Loucy (cell line): ENCODE results near the gene IL11RA.

Source experiments
- H2AFZ ChIP-seq: fragments of 200-600 bp; sonication (generic); 2 replicates; pipeline ENCODE4 v1.6.0; 2016; ENCODE audit warnings: antibody characterized with exemption, mild to moderate bottlenecking, low read length, moderate library complexity
- H3F3A ChIP-seq: fragments of 200-600 bp; 2 replicates; pipeline ENCODE4 v1.6.0; 2016; ENCODE audit warnings: antibody characterized with exemption, low read depth, mild to moderate bottlenecking
- H3K27me3 ChIP-seq: fragments of 200-600 bp; sonication (generic); 2 replicates; pipeline ENCODE4 v1.6.1; 2014; ENCODE audit warnings: low read length, mild to moderate bottlenecking; ENCODE audit not compliant: insufficient read depth, poor library complexity, severe bottlenecking
- H3K36me3 ChIP-seq: fragments of 200-600 bp; sonication (generic); 2 replicates; pipeline ENCODE4 v1.6.1; 2016; ENCODE audit warnings: low read length; ENCODE audit not compliant: insufficient read depth
- H3K4me1 ChIP-seq: fragments of 200-600 bp; sonication (generic); 2 replicates; pipeline ENCODE4 v1.5.1; 2014; ENCODE audit warnings: low read length, mild to moderate bottlenecking; ENCODE audit not compliant: insufficient read depth, poor library complexity, severe bottlenecking
- H3K4me2 ChIP-seq: fragments of 200-600 bp; sonication (generic); 2 replicates; pipeline ENCODE4 v1.6.0; 2014; ENCODE audit warnings: antibody characterized with exemption, low read length, low read depth, mild to moderate bottlenecking; ENCODE audit not compliant: poor library complexity, severe bottlenecking
- H3K4me3 ChIP-seq: fragments of 200-600 bp; sonication (generic); 2 replicates; pipeline ENCODE4 v1.5.1; 2014; ENCODE audit warnings: low read length, mild to moderate bottlenecking, mixed read lengths; ENCODE audit not compliant: poor library complexity, severe bottlenecking
- H3K79me2 ChIP-seq: fragments of 200-600 bp; sonication (generic); 2 replicates; pipeline ENCODE4 v1.6.1; 2014; ENCODE audit warnings: low read length; ENCODE audit not compliant: insufficient read depth
- H3K9ac ChIP-seq: fragments of 200-600 bp; sonication (generic); 2 replicates; pipeline ENCODE4 v1.6.0; 2014; ENCODE audit warnings: mild to moderate bottlenecking, low read depth, low read length, moderate library complexity; ENCODE audit not compliant: poor library complexity, severe bottlenecking
- H3K9me2 ChIP-seq: fragments of 200-600 bp; sonication (generic); replicated peaks from 2 replicates; pipeline ENCODE4 v1.6.1; 2016; ENCODE audit warnings: low read depth, low read length, mixed read lengths
- H3K9me3 ChIP-seq: fragments of 200-600 bp; sonication (generic); 2 replicates; pipeline ENCODE4 v1.6.1; 2014; ENCODE audit warnings: mild to moderate bottlenecking, antibody characterized with exemption, low read length, low read depth; ENCODE audit not compliant: insufficient read depth
- H4K20me1 ChIP-seq: fragments of 200-600 bp; sonication (generic); 2 replicates; pipeline ENCODE4 v1.6.0; 2014; ENCODE audit warnings: antibody characterized with exemption, low read length, mild to moderate bottlenecking; ENCODE audit not compliant: insufficient read depth, poor library complexity, severe bottlenecking
- CTCF ChIP-seq: fragments of 200-600 bp; sonication (generic); conservative IDR thresholded peaks from 2 replicates; pipeline ENCODE4 v1.5.1; 2014; ENCODE audit warnings: mild to moderate bottlenecking, antibody characterized with exemption, low read length
- EZH2phosphoT487 ChIP-seq: fragments of 200-600 bp; IDR thresholded peaks from 2 replicates; pipeline ENCODE4 v1.6.1; 2018; ENCODE audit warnings: antibody characterized with exemption, mild to moderate bottlenecking, moderate library complexity, borderline replicate concordance

The IL11RA gene

GRCh38 chr9:34686732-34687131 lies 34.7 kb downstream of the IL11RA start:
- no peaks in the 10 kb centered on the region for H3K9me2 ChIP-seq
- H3K27me3 ChIP-seq = no peaks in the 10 kb centered on the region
- no peak overlapping the region for H3K4me3 ChIP-seq
- H3K4me1 ChIP-seq = no peaks in the 10 kb centered on the region
- H3K36me3 ChIP-seq = no peaks in the 10 kb centered on the region
- H3K79me2 ChIP-seq = no peaks in the 10 kb centered on the region
- H4K20me1 ChIP-seq = no peaks in the 10 kb centered on the region
- no peak overlapping the region for H2AFZ ChIP-seq
- no peak overlapping the region for H3K9ac ChIP-seq
- H3K4me2 ChIP-seq = no peak overlapping the region
- no peak for TF ChIP-seq EZH2phosphoT487
- TF ChIP-seq CTCF = no peak
- no peaks in the 10 kb centered on the region for H3F3A ChIP-seq
- H3K9me3 ChIP-seq = no peaks in the 10 kb centered on the region

GRCh38 chr9:34687276-34688030 lies 35.5 kb downstream of the IL11RA start:
- no peaks in the 10 kb centered on the region for H3K79me2 ChIP-seq
- TF ChIP-seq CTCF (no peak), EZH2phosphoT487 (no peak)

GRCh38 chr9:34688329-34689115 lies 36.5 kb downstream of the IL11RA start:
- Histone ChIP-seq H3K36me3 (no peaks in the 10 kb centered on the region), H3K9me3 (no peaks in the 10 kb centered on the region), H2AFZ (no peak overlapping the region), H3K9me2 (no peaks in the 10 kb centered on the region), H3F3A (no peaks in the 10 kb centered on the region), H3K27me3 (no peaks in the 10 kb centered on the region), H3K79me2 (no peaks in the 10 kb centered on the region), H3K4me2 (no peak overlapping the region), H3K4me3 (no peak overlapping the region), H3K9ac (no peak overlapping the region), H3K4me1 (no peaks in the 10 kb centered on the region), H4K20me1 (no peaks in the 10 kb centered on the region)
- TF ChIP-seq EZH2phosphoT487 = no peak
- TF ChIP-seq CTCF = no peak

More at GRCh38 chr9:34687276-34688030, 35.5 kb downstream of the IL11RA start:
- Histone ChIP-seq H2AFZ (no peak overlapping the region), H3K4me1 (no peaks in the 10 kb centered on the region), H3K9ac (no peak overlapping the region), H3K36me3 (no peaks in the 10 kb centered on the region), H3K4me3 (no peak overlapping the region), H3K9me3 (no peaks in the 10 kb centered on the region), H3K27me3 (no peaks in the 10 kb centered on the region), H3F3A (no peaks in the 10 kb centered on the region), H4K20me1 (no peaks in the 10 kb centered on the region), H3K9me2 (no peaks in the 10 kb centered on the region), H3K4me2 (no peak overlapping the region)
